ENCODE data around the gene ART5. TPM values are rescaled to one million over a fixed set of nuclear protein-coding genes. Genes with fewer than 3 reads are reported as not detected.

ART5 gene
- total and polyA plus RNA-seq, 2 experiments from 2014 or later, result 6.4 to 12.9 TPM

DNA sequence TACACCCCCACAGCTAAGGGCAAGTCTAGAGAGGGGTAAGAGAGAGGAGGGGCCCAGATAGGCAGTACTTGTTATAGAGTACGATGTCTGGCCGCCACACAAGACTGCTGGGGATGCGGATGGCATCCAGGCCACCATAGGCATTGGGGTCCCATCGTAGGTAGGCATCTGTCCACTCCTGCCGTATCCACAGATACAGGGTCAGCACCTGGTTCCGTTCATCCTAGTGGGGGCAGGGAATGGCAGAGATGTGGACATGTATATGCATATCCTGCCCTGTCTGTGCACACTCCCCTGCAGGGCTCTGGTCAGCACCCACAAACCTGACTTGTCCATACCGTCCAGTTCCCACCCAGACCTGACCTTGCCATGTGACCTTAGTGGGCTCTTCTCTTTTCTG, 27.3 kb upstream of the ART5 start:
- H3K4me3 Mint-ChIP-seq, result no peak overlapping the region
- H3K27ac Mint-ChIP-seq, result no peak overlapping the region
- H3K36me3 Mint-ChIP-seq (ENCODE audit: low read depth), result peaks cover 44% of the 10 kb centered on the region

DNA sequence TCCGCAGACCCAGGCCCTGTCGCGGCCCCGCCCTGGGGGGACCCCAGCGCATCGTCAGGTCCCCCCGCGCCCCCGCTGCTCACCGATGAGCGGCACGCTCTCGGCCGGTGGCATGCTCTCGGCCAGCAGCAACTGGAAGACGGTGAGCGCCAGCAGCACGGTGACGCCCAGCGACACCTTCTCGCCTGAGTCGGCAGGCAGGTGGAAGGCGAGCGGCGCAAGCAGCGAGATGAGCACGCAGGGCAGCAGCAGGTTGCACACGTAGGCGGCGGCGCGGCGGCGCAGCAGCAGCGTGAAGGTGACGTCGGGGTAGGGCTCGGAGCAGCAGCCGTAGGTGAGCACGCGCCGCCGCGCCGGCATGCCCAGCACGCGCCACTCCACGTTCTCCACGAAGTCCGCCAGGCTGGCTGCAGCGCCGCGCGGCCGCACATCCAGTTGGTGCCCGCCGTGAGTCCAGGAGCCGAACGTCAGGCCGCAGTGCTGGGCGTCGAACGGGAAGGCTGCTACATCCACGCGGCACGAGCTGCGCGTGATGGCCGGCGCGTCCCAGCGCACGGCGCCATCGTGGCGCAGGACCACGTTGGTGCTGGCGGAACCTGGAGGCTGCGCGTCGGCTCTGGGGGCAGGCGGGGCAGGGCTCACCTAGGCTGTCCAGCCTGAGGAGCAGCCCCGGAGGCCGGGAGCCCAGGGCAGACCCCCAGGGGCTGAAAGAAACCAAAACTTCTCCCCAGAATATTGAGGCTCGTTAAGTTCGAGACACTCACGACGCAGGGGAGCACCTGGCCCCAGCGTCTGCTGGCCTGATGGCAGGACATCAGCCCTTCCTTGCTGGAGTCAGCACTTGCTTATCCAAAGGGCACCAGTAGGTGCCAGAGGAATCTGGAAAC, 25.6 kb upstream of the ART5 start:
- H3K27me3 Mint-ChIP-seq (ENCODE audit: insufficient read depth, low read depth, poor library complexity), result peaks cover 4% of the 10 kb centered on the region
- no peaks in the 10 kb centered on the region for H3K4me1 ChIP-seq (ENCODE audit: insufficient read depth)
- no peaks in the 10 kb centered on the region for H3F3A ChIP-seq (replicated peaks; ENCODE audit: low read depth)
- no peak overlapping the region for H3K4me3 ChIP-seq
- H3K27me3 ChIP-seq (ENCODE audit: insufficient read depth), result no peaks in the 10 kb centered on the region
- no peaks in the 10 kb centered on the region for H3K9me3 Mint-ChIP-seq
- H3K4me2 ChIP-seq, result no peak overlapping the region
- peaks cover 8% of the 10 kb centered on the region for H3K4me1 Mint-ChIP-seq
- H3K27ac ChIP-seq (ENCODE audit: low read depth), result no peak overlapping the region
- H3K27ac Mint-ChIP-seq, result no peak overlapping the region
- ATAC-seq (no peak), DNase-seq (ENCODE audit: low spot score) (no peak)
- H3K36me3 Mint-ChIP-seq (ENCODE audit: low read depth), result peaks cover 30% of the 10 kb centered on the region
- H2AFZ ChIP-seq, result no peak overlapping the region
- no peaks in the 10 kb centered on the region for H3K79me2 ChIP-seq (replicated peaks; ENCODE audit: insufficient read depth)
- no peak overlapping the region for H3K4me3 Mint-ChIP-seq
- H3K9me2 ChIP-seq (ENCODE audit: insufficient read depth), result peaks cover 4% of the 10 kb centered on the region; the same call in 1 of the 2 replicates
- no peaks in the 10 kb centered on the region for H3K36me3 ChIP-seq (ENCODE audit: insufficient read depth)
- no peaks in the 10 kb centered on the region for H4K20me1 ChIP-seq (replicated peaks; ENCODE audit: insufficient read depth)
- TF ChIP-seq JUNB (IDR thresholded peaks at IDR 0.05; ENCODE audit: unreplicated experiment) (no peak), CREB1 (CRISPR knock-in tag; IDR thresholded peaks at IDR 0.05; ENCODE audit: low read depth) (no peak), STAT1 (IDR thresholded peaks at IDR 0.05; ENCODE audit: unreplicated experiment) (no peak), ZNF114 (CRISPR knock-in tag; IDR thresholded peaks at IDR 0.05) (no peak)
- TF ChIP-seq, protein P1, sequence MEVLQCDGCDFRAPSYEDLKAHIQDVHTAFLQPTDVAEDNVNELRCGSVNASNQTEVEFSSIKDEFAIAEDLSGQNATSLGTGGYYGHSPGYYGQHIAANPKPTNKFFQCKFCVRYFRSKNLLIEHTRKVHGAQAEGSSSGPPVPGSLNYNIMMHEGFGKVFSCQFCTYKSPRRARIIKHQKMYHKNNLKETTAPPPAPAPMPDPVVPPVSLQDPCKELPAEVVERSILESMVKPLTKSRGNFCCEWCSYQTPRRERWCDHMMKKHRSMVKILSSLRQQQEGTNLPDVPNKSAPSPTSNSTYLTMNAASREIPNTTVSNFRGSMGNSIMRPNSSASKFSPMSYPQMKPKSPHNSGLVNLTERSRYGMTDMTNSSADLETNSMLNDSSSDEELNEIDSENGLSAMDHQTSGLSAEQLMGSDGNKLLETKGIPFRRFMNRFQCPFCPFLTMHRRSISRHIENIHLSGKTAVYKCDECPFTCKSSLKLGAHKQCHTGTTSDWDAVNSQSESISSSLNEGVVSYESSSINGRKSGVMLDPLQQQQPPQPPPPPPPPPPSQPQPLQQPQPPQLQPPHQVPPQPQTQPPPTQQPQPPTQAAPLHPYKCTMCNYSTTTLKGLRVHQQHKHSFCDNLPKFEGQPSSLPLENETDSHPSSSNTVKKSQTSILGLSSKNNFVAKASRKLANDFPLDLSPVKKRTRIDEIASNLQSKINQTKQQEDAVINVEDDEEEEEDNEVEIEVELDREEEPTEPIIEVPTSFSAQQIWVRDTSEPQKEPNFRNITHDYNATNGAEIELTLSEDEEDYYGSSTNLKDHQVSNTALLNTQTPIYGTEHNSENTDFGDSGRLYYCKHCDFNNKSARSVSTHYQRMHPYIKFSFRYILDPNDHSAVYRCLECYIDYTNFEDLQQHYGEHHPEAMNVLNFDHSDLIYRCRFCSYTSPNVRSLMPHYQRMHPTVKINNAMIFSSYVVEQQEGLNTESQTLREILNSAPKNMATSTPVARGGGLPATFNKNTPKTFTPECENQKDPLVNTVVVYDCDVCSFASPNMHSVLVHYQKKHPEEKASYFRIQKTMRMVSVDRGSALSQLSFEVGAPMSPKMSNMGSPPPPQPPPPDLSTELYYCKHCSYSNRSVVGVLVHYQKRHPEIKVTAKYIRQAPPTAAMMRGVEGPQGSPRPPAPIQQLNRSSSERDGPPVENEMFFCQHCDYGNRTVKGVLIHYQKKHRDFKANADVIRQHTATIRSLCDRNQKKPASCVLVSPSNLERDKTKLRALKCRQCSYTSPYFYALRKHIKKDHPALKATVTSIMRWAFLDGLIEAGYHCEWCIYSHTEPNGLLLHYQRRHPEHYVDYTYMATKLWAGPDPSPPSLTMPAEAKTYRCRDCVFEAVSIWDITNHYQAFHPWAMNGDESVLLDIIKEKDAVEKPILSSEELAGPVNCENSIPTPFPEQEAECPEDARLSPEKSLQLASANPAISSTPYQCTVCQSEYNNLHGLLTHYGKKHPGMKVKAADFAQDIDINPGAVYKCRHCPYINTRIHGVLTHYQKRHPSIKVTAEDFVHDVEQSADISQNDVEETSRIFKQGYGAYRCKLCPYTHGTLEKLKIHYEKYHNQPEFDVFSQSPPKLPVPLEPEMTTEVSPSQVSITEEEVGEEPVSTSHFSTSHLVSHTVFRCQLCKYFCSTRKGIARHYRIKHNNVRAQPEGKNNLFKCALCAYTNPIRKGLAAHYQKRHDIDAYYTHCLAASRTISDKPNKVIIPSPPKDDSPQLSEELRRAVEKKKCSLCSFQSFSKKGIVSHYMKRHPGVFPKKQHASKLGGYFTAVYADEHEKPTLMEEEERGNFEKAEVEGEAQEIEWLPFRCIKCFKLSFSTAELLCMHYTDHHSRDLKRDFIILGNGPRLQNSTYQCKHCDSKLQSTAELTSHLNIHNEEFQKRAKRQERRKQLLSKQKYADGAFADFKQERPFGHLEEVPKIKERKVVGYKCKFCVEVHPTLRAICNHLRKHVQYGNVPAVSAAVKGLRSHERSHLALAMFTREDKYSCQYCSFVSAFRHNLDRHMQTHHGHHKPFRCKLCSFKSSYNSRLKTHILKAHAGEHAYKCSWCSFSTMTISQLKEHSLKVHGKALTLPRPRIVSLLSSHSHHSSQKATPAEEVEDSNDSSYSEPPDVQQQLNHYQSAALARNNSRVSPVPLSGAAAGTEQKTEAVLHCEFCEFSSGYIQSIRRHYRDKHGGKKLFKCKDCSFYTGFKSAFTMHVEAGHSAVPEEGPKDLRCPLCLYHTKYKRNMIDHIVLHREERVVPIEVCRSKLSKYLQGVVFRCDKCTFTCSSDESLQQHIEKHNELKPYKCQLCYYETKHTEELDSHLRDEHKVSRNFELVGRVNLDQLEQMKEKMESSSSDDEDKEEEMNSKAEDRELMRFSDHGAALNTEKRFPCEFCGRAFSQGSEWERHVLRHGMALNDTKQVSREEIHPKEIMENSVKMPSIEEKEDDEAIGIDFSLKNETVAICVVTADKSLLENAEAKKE (CRISPR knock-in tag; IDR thresholded peaks at IDR 0.05), result no peak

More for the DNA sequence above, 27.3 kb upstream of the ART5 start:
- Histone ChIP-seq H3K36me3 (ENCODE audit: insufficient read depth) (no peaks in the 10 kb centered on the region), H4K20me1 (replicated peaks; ENCODE audit: insufficient read depth) (no peaks in the 10 kb centered on the region; the same call in 1 of the 2 replicates), H3K27ac (ENCODE audit: low read depth) (no peak overlapping the region), H3K79me2 (replicated peaks; ENCODE audit: insufficient read depth) (no peaks in the 10 kb centered on the region), H3K9me2 (ENCODE audit: insufficient read depth) (no peaks in the 10 kb centered on the region), H3K4me3 (no peak overlapping the region), H3F3A (replicated peaks; ENCODE audit: low read depth) (no peaks in the 10 kb centered on the region), H3K4me1 (ENCODE audit: insufficient read depth) (no peaks in the 10 kb centered on the region), H2AFZ (no peak overlapping the region), H3K27me3 (ENCODE audit: insufficient read depth) (no peaks in the 10 kb centered on the region), H3K4me2 (no peak overlapping the region)
- Mint-ChIP-seq H3K27me3 (ENCODE audit: insufficient read depth, low read depth, poor library complexity) (peaks cover 4% of the 10 kb centered on the region), H3K4me1 (peaks cover 8% of the 10 kb centered on the region), H3K9me3 (no peaks in the 10 kb centered on the region)
- DNase-seq (ENCODE audit: low spot score) (no peak), ATAC-seq (no peak)
- TF ChIP-seq, protein P2, sequence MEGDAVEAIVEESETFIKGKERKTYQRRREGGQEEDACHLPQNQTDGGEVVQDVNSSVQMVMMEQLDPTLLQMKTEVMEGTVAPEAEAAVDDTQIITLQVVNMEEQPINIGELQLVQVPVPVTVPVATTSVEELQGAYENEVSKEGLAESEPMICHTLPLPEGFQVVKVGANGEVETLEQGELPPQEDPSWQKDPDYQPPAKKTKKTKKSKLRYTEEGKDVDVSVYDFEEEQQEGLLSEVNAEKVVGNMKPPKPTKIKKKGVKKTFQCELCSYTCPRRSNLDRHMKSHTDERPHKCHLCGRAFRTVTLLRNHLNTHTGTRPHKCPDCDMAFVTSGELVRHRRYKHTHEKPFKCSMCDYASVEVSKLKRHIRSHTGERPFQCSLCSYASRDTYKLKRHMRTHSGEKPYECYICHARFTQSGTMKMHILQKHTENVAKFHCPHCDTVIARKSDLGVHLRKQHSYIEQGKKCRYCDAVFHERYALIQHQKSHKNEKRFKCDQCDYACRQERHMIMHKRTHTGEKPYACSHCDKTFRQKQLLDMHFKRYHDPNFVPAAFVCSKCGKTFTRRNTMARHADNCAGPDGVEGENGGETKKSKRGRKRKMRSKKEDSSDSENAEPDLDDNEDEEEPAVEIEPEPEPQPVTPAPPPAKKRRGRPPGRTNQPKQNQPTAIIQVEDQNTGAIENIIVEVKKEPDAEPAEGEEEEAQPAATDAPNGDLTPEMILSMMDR (conservative IDR thresholded peaks at IDR 0.05; ENCODE audit: low read depth in 2 of 2), result no peak
- TF ChIP-seq NANOG (IDR thresholded peaks at IDR 0.05; ENCODE audit: borderline replicate concordance) (no peak), JUNB (IDR thresholded peaks at IDR 0.05; ENCODE audit: unreplicated experiment) (no peak)
- TF ChIP-seq, protein P3, sequence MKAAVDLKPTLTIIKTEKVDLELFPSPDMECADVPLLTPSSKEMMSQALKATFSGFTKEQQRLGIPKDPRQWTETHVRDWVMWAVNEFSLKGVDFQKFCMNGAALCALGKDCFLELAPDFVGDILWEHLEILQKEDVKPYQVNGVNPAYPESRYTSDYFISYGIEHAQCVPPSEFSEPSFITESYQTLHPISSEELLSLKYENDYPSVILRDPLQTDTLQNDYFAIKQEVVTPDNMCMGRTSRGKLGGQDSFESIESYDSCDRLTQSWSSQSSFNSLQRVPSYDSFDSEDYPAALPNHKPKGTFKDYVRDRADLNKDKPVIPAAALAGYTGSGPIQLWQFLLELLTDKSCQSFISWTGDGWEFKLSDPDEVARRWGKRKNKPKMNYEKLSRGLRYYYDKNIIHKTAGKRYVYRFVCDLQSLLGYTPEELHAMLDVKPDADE (IDR thresholded peaks at IDR 0.05), result no peak

Data from GM23338 (cell line).